ENCODE results near the gene GAP43. TPM values are rescaled to one million over a fixed set of nuclear protein-coding genes. Genes with fewer than 3 reads are reported as not detected.

The GAP43 gene
- polyA plus RNA-seq, 2 donors, result 0.08 TPM

DNA sequence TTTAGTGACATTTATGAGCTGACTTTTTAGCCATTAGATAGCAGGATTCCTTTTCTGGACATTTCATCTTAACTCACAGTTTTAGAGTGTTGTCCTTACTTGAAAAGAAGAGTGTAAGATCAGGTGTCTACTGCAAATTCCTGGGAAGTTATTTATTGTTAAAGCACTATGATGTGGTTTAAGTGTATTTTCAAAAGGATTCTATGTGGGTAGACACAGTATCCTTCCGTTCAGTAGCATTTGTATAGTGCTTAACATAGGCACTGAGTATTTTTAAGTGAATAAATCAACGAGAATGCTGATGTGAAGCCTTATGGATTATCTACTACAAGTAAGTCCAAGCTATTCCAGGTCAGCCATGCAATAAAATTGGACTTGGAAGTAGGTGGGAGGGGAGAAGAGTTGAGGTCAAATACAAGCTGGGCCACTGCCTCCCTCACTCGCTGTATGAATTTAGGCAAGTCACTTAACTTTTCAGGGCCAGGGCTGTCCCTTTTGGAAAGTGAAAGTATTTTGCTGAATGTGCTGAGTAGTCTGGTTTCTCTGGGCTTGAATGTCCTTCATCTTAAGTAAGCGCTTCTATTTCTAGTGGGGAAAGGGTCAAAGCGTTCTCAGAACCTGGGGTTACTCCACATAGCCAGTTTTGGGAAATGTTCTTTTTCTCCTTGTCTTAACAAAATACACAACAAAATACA, 48.6 kb downstream of the GAP43 start:
- WGBS, 2 donors, result 83 to 85% methylated on average over 5 of the region's 5 CpGs
- Histone ChIP-seq H3K27me3 (ENCODE audit: control insufficient read depth in 1 of 2, insufficient read depth in 2 of 2, low read length in 2 of 2) (no peaks in the 10 kb centered on the region), H3K27ac (ENCODE audit: low read depth in 2 of 2, low read length in 1 of 2) (no peak overlapping the region), H3K9me3 (ENCODE audit: control insufficient read depth in 2 of 2, insufficient read depth in 1 of 2, low read depth in 1 of 2, low read length in 1 of 2) (peaks cover 0 to 2% of the 10 kb centered on the region in 2 donors), H3K4me3 (ENCODE audit: low read depth in 1 of 2, low read length in 2 of 2) (no peak overlapping the region), H3K36me3 (ENCODE audit: control insufficient read depth in 2 of 2, insufficient read depth in 2 of 2, low read length in 1 of 2) (no peaks in the 10 kb centered on the region), H3K4me1 (ENCODE audit: control insufficient read depth in 2 of 2, insufficient read depth in 2 of 2, low read length in 1 of 2) (no peaks in the 10 kb centered on the region)

GRCh38 chr3:115673881-115674280, 50.6 kb downstream of the GAP43 start:
- WGBS, 2 donors, result 81 to 94% methylated on average over 3 of the region's 3 CpGs
- no peaks in the 10 kb centered on the region for H3K4me1 ChIP-seq (ENCODE audit: control insufficient read depth in 2 of 2, insufficient read depth in 2 of 2, low read length in 1 of 2)
- H3K36me3 ChIP-seq (ENCODE audit: control insufficient read depth in 2 of 2, insufficient read depth in 2 of 2, low read length in 1 of 2), result no peaks in the 10 kb centered on the region
- peaks cover 0 to 2% of the 10 kb centered on the region in 2 donors for H3K9me3 ChIP-seq (ENCODE audit: control insufficient read depth in 2 of 2, insufficient read depth in 1 of 2, low read depth in 1 of 2, low read length in 1 of 2)
- H3K27ac ChIP-seq (ENCODE audit: low read depth in 2 of 2, low read length in 1 of 2), result no peak overlapping the region
- no peak overlapping the region for H3K4me3 ChIP-seq (ENCODE audit: low read depth in 1 of 2, low read length in 2 of 2)
- H3K27me3 ChIP-seq (ENCODE audit: control insufficient read depth in 1 of 2, insufficient read depth in 2 of 2, low read length in 2 of 2), result no peaks in the 10 kb centered on the region

DNA sequence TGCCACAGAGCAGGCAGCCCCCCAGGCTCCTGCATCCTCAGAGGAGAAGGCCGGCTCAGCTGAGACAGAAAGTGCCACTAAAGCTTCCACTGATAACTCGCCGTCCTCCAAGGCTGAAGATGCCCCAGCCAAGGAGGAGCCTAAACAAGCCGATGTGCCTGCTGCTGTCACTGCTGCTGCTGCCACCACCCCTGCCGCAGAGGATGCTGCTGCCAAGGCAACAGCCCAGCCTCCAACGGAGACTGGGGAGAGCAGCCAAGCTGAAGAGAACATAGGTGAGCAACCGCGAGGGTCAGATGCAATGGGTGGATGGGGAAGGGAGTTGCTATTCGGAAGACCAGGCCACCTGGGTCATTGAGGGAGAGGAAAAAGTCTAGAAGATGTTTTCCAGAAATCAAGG, 53.0 kb downstream of the GAP43 start:
- no peaks in the 10 kb centered on the region for H3K36me3 ChIP-seq (ENCODE audit: control insufficient read depth in 2 of 2, insufficient read depth in 2 of 2, low read length in 1 of 2)
- 91 to 96% methylated on average over 9 of the region's 9 CpGs for WGBS, 2 donors
- H3K27me3 ChIP-seq (ENCODE audit: control insufficient read depth in 1 of 2, insufficient read depth in 2 of 2, low read length in 2 of 2), result no peaks in the 10 kb centered on the region
- no peak overlapping the region for H3K27ac ChIP-seq (ENCODE audit: low read depth in 2 of 2, low read length in 1 of 2)
- H3K9me3 ChIP-seq (ENCODE audit: control insufficient read depth in 2 of 2, insufficient read depth in 1 of 2, low read depth in 1 of 2, low read length in 1 of 2), result peaks cover 0 to 2% of the 10 kb centered on the region in 2 donors
- H3K4me3 ChIP-seq (ENCODE audit: low read depth in 1 of 2, low read length in 2 of 2), result no peak overlapping the region
- H3K4me1 ChIP-seq (ENCODE audit: control insufficient read depth in 2 of 2, insufficient read depth in 2 of 2, low read length in 1 of 2), result no peaks in the 10 kb centered on the region

GRCh38 chr3:115680803-115681345, 57.6 kb downstream of the GAP43 start:
- no peaks in the 10 kb centered on the region for H3K27me3 ChIP-seq (ENCODE audit: control insufficient read depth in 1 of 2, insufficient read depth in 2 of 2, low read length in 2 of 2)
- H3K36me3 ChIP-seq (ENCODE audit: control insufficient read depth in 2 of 2, insufficient read depth in 2 of 2, low read length in 1 of 2), result no peaks in the 10 kb centered on the region
- 45 to 46% methylated on average over 2 of the region's 2 CpGs for WGBS, 2 donors
- no peak overlapping the region for H3K4me3 ChIP-seq (ENCODE audit: low read depth in 1 of 2, low read length in 2 of 2)
- peaks cover 0 to 2% of the 10 kb centered on the region in 2 donors for H3K9me3 ChIP-seq (ENCODE audit: control insufficient read depth in 2 of 2, insufficient read depth in 1 of 2, low read depth in 1 of 2, low read length in 1 of 2)
- H3K4me1 ChIP-seq (ENCODE audit: control insufficient read depth in 2 of 2, insufficient read depth in 2 of 2, low read length in 1 of 2), result no peaks in the 10 kb centered on the region
- no peak overlapping the region for H3K27ac ChIP-seq (ENCODE audit: low read depth in 2 of 2, low read length in 1 of 2)

DNA sequence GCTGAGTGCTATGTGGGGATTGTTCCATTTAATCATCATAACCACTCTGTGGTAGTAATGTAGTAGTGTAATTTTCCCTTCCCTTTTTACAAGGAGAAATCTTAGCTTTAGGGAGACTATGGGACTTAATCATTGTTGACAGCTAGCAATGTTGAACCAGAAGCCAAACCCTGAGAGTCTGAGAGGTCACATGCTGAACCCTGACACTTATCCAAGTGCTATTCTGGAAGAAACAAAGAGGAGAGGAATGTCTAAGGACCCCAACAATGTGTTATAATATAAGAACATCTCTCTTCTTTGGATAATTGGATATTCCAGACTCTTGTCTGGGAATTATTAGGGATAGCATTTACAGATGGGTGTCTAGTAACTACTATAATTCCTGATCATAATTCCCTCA, 58.4 kb downstream of the GAP43 start:
- Histone ChIP-seq H3K27ac (ENCODE audit: low read depth in 2 of 2, low read length in 1 of 2) (no peak overlapping the region), H3K27me3 (ENCODE audit: control insufficient read depth in 1 of 2, insufficient read depth in 2 of 2, low read length in 2 of 2) (no peaks in the 10 kb centered on the region), H3K4me3 (ENCODE audit: low read depth in 1 of 2, low read length in 2 of 2) (no peak overlapping the region), H3K9me3 (ENCODE audit: control insufficient read depth in 2 of 2, insufficient read depth in 1 of 2, low read depth in 1 of 2, low read length in 1 of 2) (no peaks in the 10 kb centered on the region), H3K36me3 (ENCODE audit: control insufficient read depth in 2 of 2, insufficient read depth in 2 of 2, low read length in 1 of 2) (no peaks in the 10 kb centered on the region), H3K4me1 (ENCODE audit: control insufficient read depth in 2 of 2, insufficient read depth in 2 of 2, low read length in 1 of 2) (no peaks in the 10 kb centered on the region)

DNA sequence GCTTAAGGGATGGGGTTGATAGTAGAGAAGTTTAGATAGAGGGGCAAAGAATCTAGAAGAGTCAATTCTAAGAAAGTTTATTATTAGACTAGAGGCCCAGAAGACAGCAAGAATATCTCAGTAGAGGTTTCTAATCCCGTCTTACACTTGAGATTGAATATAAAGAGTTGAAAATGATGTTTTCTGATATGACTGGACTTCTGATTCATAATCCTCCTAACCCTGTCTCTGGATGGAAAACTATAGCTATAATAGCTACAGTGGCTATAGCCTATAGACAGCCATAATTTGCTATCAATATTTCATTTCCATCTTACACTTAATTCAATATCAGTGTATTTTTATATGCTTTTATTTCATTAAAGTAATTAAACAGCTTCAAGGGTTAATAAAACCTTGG, 60.0 kb downstream of the GAP43 start:
- WGBS, 2 donors, result 77 to 81% methylated on average over 1 of the region's 1 CpG
- Histone ChIP-seq H3K36me3 (ENCODE audit: control insufficient read depth in 2 of 2, insufficient read depth in 2 of 2, low read length in 1 of 2) (no peaks in the 10 kb centered on the region), H3K4me3 (ENCODE audit: low read depth in 1 of 2, low read length in 2 of 2) (no peak overlapping the region)

GRCh38 chr3:115683773-115684172, 60.5 kb downstream of the GAP43 start:
- Histone ChIP-seq H3K27ac (ENCODE audit: low read depth in 2 of 2, low read length in 1 of 2) (no peak overlapping the region), H3K9me3 (ENCODE audit: control insufficient read depth in 2 of 2, insufficient read depth in 1 of 2, low read depth in 1 of 2, low read length in 1 of 2) (no peaks in the 10 kb centered on the region), H3K4me1 (ENCODE audit: control insufficient read depth in 2 of 2, insufficient read depth in 2 of 2, low read length in 1 of 2) (no peaks in the 10 kb centered on the region), H3K27me3 (ENCODE audit: control insufficient read depth in 1 of 2, insufficient read depth in 2 of 2, low read length in 2 of 2) (no peaks in the 10 kb centered on the region), H3K4me3 (ENCODE audit: low read depth in 1 of 2, low read length in 2 of 2) (no peak overlapping the region), H3K36me3 (ENCODE audit: control insufficient read depth in 2 of 2, insufficient read depth in 2 of 2, low read length in 1 of 2) (no peaks in the 10 kb centered on the region)
- WGBS, 2 donors, result 90 to 92% methylated on average over 3 of the region's 3 CpGs

More for the DNA sequence above, 60.0 kb downstream of the GAP43 start:
- no peaks in the 10 kb centered on the region for H3K4me1 ChIP-seq (ENCODE audit: control insufficient read depth in 2 of 2, insufficient read depth in 2 of 2, low read length in 1 of 2)
- no peaks in the 10 kb centered on the region for H3K27me3 ChIP-seq (ENCODE audit: control insufficient read depth in 1 of 2, insufficient read depth in 2 of 2, low read length in 2 of 2)
- no peak overlapping the region for H3K27ac ChIP-seq (ENCODE audit: low read depth in 2 of 2, low read length in 1 of 2)
- H3K9me3 ChIP-seq (ENCODE audit: control insufficient read depth in 2 of 2, insufficient read depth in 1 of 2, low read depth in 1 of 2, low read length in 1 of 2), result no peaks in the 10 kb centered on the region

DNA sequence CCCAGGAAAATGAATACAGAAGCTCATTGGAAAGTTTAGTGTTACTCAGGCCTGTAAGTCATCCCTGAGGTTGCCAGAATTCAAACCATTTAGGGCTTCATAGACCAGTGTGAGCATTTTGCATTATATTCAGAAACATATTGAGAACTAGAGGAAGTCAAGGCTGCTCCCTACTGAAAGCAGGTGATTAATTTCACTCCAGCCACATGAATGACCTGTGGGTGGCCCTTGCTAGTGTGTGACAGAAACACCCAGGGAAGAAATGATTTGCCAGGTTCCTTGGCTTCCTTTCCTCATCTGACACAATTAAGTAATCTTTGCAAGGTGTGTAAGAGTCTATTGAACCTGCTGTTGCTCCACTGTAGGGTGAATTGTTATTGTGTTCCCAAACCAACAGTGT, 61.8 kb downstream of the GAP43 start:
- no peaks in the 10 kb centered on the region for H3K4me1 ChIP-seq (ENCODE audit: control insufficient read depth in 2 of 2, insufficient read depth in 2 of 2, low read length in 1 of 2)
- no peaks in the 10 kb centered on the region for H3K9me3 ChIP-seq (ENCODE audit: control insufficient read depth in 2 of 2, insufficient read depth in 1 of 2, low read depth in 1 of 2, low read length in 1 of 2)
- no peak overlapping the region for H3K4me3 ChIP-seq (ENCODE audit: low read depth in 1 of 2, low read length in 2 of 2)
- H3K27me3 ChIP-seq (ENCODE audit: control insufficient read depth in 1 of 2, insufficient read depth in 2 of 2, low read length in 2 of 2), result no peaks in the 10 kb centered on the region
- H3K27ac ChIP-seq (ENCODE audit: low read depth in 2 of 2, low read length in 1 of 2), result no peak overlapping the region
- H3K36me3 ChIP-seq (ENCODE audit: control insufficient read depth in 2 of 2, insufficient read depth in 2 of 2, low read length in 1 of 2), result no peaks in the 10 kb centered on the region

- Histone ChIP-seq H3K9me3 (ENCODE audit: control insufficient read depth in 2 of 2, insufficient read depth in 1 of 2, low read depth in 1 of 2, low read length in 1 of 2) (no peaks in the 10 kb centered on the region), H3K27ac (ENCODE audit: low read depth in 2 of 2, low read length in 1 of 2) (no peak overlapping the region), H3K27me3 (ENCODE audit: control insufficient read depth in 1 of 2, insufficient read depth in 2 of 2, low read length in 2 of 2) (no peaks in the 10 kb centered on the region), H3K4me1 (ENCODE audit: control insufficient read depth in 2 of 2, insufficient read depth in 2 of 2, low read length in 1 of 2) (no peaks in the 10 kb centered on the region), H3K36me3 (ENCODE audit: control insufficient read depth in 2 of 2, insufficient read depth in 2 of 2, low read length in 1 of 2) (no peaks in the 10 kb centered on the region), H3K4me3 (ENCODE audit: low read depth in 1 of 2, low read length in 2 of 2) (no peak overlapping the region)
- WGBS, 2 donors, result 82 to 85% methylated on average over 6 of the region's 6 CpGs
These were observed 64.4 kb downstream of the GAP43 start for GRCh38 chr3:115687721-115688120.

GRCh38 chr3:115688418-115688817, 65.1 kb downstream of the GAP43 start:
- no peak overlapping the region for H3K4me3 ChIP-seq (ENCODE audit: low read depth in 1 of 2, low read length in 2 of 2)
- no peaks in the 10 kb centered on the region for H3K36me3 ChIP-seq (ENCODE audit: control insufficient read depth in 2 of 2, insufficient read depth in 2 of 2, low read length in 1 of 2)
- H3K4me1 ChIP-seq (ENCODE audit: control insufficient read depth in 2 of 2, insufficient read depth in 2 of 2, low read length in 1 of 2), result no peaks in the 10 kb centered on the region
- H3K9me3 ChIP-seq (ENCODE audit: control insufficient read depth in 2 of 2, insufficient read depth in 1 of 2, low read depth in 1 of 2, low read length in 1 of 2), result no peaks in the 10 kb centered on the region
- H3K27ac ChIP-seq (ENCODE audit: low read depth in 2 of 2, low read length in 1 of 2), result no peak overlapping the region
- H3K27me3 ChIP-seq (ENCODE audit: control insufficient read depth in 1 of 2, insufficient read depth in 2 of 2, low read length in 2 of 2), result no peaks in the 10 kb centered on the region
- WGBS, 2 donors, result 90 to 93% methylated on average over 7 of the region's 7 CpGs
